NCI-H1417 (cell line): Measurements from ENCODE around the gene ATG10.
A peak's percentile ranks its signal among the peaks of the same experiment; 100 is the strongest.
"Not testable (repeated sequence)": the region's sequence is repeated elsewhere in the genome, so short reads cannot be mapped to it uniquely, and the experiment has no call there.

Source experiments
- DNase-seq, 3 experiments: peaks; one replicate each; lab custom pipeline; 2025; lab: John Stamatoyannopoulos, UW

The ATG10 gene

GRCh38 chr5:82129723-82130285, 158.0 kb downstream of the ATG10 start:
- peak in 1 of 3 experiments; percentile 4 for DNase-seq

- no peak for DNase-seq
Measured at GRCh38 chr5:82130602-82131001, 158.8 kb downstream of the ATG10 start.

DNA sequence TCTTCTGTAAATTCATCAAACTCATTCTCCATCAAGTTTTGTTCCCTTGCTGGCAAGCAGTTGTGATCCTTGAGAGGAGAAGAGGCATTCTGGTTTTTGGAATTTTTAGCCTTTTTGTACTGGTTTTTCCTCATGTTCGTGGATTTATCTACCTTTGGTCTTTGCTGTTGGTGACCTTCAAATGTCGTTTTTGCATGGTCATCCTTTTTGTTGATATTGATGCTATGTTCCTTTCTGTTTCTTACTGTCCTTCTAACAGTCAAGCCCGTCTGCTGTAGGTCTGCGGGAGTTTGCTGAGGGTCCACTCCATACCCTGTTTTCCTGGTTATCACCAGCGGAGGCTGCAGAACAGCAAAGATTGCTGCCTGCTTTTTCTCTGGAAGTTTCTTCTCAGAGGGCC, 165.4 kb downstream of the ATG10 start:
- DNase-seq = no peak

- not testable (repeated sequence) for DNase-seq
Measured at GRCh38 chr5:82139837-82140236, 168.0 kb downstream of the ATG10 start.

DNA sequence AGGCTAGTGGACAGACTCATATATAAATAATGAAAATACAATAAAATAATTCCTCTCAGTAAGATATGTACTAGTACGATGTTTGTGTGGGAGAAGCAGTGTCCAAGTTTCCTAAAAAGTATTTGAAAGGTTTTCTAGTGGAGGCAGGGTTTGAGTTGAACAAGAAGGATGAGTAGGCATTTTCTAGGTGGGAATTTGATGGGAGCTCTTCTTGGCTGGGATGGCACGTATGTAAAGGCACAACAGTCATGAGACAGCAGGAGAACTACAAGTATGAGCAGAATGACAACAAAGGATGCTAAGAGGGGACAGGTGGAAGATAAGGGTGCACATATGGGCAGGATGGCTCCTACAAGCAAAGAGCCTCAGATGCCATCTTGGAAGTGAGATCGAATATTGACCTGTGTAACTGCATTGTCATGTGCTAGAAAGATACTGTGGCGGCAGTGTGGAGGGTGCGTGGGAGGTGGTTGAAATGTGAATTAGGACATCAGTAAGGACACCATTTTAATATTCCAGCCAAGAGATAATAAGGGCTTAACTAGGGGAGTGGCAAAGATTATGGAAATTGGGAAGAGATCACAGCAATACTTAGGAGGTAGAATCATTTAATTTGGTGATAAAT, 170.5 kb downstream of the ATG10 start:
- no peak for DNase-seq

DNA sequence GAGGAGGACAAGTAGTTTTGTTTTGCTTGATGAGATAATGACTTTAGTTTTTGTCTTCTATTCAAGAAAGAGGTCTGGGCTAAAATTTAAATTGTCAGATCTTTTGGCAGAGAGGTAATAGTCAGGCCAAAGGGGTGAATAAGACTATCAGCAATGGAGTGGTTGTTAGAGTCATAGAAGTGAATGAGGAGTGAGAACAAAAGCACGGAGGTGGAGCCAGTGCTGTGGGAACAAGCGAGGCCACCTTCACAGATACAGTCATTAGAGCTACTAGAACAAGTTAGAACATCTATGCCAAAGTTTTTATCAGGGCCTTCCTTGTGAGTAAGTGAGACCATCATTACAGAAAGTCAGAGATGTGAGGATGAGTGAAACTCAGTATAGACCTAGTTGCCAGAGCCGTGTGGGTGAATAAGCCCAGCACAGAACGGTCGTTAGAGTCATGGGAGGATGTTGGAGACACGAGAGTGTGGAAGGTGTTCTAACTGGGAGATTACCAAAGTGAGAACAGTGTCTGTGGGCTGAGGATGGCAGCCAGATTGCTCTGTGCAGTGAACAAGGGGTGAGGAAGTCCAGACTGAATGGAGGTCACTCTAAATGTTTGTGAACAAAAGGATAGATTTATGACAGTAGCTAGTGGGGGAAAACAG, 171.2 kb downstream of the ATG10 start:
- DNase-seq = no peak

GRCh38 chr5:82147860-82148573, 176.2 kb downstream of the ATG10 start:
- DNase-seq = no peak

DNA sequence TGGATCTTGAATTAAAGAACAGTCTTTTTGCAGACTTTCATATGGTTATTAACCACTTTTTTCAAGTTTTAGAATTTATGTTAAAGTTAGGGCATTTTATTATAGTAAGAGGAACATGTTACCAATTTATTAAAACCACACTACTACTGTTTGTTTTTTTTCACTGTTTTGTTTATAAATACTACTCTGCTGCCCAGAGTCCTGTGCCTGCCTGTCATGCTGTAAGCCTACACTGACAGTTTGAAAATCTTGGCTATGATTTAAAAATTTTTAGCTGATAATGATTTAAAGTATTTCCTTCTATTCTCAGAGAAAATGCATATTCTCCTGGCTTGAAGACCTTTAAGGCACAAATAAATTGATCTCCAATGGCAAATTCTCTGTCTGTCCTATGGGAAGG, 177.6 kb downstream of the ATG10 start:
- DNase-seq = no peak

DNA sequence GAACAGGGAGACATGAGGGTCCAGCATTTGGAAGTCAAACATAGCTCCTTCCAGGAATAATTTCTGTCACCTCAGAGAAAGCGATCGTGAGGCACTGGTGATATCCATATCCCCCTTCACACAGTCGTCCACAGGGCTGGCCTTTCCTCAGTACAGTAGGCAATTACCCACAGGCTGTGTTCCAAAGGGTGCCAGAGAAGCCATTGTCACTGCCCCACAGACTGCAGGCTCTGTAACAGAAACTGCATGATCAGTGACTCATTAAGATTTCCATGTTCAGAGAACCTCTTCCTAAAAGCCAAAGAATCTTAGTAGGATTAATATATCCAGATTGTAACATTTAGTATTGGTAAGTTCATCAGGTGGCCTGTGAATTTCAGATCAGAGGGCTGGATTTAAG, 178.7 kb downstream of the ATG10 start:
- no peak for DNase-seq

GRCh38 chr5:82151204-82151603, 179.4 kb downstream of the ATG10 start:
- DNase-seq = no peak

DNA sequence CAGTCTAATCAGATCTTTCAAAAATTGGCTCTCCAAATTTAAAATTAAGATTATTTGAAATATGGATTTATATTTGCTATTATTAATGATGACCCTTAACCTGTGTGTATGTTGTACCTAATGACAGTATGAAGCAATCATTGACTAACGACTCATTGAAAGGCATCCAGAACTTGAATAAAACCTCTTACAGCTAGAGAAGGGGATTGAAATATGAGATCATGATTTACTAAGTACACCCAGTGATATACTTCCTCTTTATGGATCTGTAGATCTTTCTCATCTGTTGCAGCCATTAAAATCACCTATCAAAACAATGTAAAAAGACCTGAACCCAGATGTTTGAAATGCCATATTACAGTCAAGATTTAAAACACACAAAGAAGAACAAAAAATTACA, 179.8 kb downstream of the ATG10 start:
- peak in 2 of 3 experiments; percentile 3 to 20 for DNase-seq

DNA sequence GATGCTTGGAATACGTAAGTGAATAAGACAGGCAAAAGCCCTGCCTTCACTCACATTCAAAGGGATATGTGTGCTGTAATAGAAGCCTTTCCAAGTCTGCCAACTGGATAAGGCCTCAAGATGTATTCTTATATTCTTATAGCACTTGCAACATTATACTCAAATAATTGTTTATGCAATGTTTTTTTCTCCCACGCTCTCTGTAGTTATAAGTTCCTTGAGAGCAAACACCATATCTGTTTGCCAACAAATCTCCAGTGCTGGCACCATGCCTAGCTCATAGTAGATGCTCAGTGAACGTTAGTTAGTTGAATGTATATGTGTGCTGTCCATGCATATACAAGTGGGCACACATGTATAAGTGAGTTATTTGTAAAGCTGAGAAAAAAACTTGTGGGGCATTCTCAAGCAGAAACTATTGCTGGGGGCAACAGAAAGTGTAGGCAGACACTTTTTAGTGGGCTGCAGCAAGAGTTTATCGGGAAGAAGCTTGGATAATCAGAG, 181.2 kb downstream of the ATG10 start:
- DNase-seq = no peak

DNA sequence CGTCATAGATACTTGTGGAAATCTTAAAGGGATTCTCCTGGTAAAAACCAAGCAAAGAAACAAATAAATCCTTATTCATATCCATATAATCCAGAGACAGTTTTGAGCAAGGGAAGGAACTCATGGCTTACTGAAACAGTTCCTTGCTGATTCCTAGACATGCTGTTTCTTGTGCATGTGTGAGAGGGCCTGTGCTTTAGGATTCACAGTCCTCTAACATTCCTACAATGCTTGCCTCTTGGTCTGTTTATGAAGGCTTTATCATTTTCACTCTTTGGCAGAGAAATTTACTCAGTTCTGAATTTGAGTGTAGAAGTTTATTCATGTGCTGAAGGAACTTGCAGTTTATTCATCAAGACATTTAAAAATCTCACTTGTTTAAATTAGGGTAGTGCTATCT, 183.0 kb downstream of the ATG10 start:
- DNase-seq = no peak

- no peak for DNase-seq
Measured at GRCh38 chr5:82155305-82155704, 183.5 kb downstream of the ATG10 start.

DNA sequence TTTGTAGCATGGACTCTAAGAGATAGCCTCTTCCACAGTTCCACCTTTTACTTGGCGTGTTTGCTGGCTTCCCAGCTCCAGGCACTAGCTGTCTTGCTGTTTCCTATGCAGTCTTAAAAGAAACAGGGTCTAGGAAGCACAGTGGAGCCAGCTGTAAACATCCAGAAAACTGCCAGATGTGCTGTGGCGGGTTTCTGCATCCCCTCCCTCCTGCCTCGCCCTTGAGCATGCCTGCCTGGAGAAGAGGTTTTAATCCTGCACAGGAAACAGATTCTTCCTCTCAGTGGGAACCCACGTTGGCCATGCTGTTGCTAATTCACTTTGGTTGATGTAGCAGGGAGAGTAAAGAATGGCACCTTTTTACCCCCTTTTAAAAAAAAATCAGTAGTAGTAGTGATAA, 185.1 kb downstream of the ATG10 start:
- no peak for DNase-seq

DNA sequence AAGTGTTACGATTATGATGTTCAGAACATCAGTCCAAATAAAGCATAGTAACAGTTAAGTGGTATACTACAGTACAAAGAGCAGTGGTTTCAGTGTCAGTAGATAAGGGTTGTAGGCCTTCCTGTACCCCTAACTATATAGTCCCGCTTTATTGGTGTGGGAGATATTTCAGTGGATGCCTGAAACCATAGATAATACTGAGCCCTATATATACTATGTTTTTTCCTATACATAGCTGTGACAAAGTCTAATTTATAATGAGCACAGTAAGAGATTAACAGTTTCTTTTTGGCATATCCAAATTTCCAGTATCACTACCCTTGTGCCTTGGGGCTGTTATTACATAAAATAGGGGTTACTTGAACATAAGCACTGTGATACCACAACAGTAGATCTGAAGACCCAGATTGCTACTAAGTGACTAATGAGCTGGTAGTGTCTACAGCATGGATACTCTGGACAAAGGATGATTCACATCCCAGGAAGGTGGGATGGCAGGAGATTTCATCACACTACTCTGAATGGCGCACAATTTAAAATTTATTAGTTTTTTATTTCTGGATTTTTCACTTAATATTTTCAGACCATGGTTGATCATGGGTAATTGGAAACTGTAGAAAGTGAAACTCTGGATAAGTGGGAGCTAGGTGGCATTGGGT, 187.1 kb downstream of the ATG10 start:
- no peak for DNase-seq

DNA sequence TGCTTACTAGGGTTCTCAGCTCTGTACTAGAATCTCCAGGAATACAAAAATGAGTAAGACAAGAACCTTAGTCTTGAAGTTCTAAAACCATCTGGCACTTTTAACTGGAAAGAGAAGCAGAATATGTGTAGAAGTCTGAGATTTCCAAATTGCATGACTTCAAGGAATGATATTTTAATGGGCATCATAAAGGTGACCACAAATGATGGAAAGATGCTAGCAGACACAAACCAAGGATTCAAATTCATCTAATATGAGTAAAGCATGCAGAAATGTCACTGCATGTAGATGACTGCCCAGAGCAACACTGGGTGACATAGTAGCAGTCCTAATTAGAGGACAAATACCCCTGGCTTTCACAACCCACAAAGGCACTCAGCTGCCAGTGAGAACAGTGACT, 189.1 kb downstream of the ATG10 start:
- DNase-seq = peak in 1 of 3 experiments; percentile 0

- no peak for DNase-seq
Measured at GRCh38 chr5:82162573-82162972, 190.8 kb downstream of the ATG10 start.

- no peak for DNase-seq
Measured at GRCh38 chr5:82163452-82164175, 191.8 kb downstream of the ATG10 start.

DNA sequence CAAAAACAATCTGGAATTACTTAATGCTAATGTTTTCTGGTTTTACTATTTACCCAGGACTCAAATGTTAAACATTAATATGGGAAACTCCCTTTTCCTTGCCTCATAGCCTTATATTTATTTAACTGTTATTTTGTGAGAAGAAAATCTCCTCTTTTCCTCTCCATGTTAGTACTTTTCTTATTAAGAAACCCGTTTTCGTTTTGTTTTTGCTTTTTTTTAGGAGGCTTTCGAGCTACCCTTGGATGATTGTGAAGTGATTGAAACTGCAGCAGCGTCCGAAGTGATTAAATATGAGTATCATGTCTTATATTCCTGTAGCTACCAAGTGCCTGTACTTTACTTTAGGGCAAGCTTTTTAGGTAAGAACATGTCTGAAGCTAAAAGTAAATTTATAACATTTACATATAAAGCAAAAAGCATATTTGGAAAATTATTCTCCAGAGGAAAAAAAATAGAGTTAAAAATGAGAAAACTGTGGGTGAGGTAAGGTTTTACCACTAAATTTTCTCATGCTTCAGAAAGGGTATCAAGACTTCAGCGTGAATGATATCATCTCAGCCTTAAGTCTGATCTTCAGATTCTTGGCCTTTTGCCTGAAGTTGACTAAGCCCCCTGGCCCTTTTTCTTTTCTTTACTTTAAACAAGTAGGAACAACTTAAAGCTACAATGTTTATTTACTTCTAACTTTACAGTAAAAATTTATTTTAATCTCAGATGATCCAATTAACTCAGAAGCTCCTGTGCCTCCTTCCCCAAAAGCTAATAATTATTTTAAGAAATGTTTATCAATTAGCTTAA, 192.6 kb downstream of the ATG10 start:
- no peak for DNase-seq
